HG02642 (cell line): ENCODE results near the gene ARGFX.
"Not testable (repeated sequence)": the region's sequence is repeated elsewhere in the genome, so short reads cannot be mapped to it uniquely, and the experiment has no call there.

Experiments
- ATAC-seq: cut with Tn5 transposase; IDR thresholded peaks from one replicate; pipeline ENCODE4 v1.9.1; 2021; ENCODE audit warnings: mild to moderate bottlenecking; ENCODE audit not compliant: unreplicated experiment, poor library complexity

Gene ARGFX

DNA sequence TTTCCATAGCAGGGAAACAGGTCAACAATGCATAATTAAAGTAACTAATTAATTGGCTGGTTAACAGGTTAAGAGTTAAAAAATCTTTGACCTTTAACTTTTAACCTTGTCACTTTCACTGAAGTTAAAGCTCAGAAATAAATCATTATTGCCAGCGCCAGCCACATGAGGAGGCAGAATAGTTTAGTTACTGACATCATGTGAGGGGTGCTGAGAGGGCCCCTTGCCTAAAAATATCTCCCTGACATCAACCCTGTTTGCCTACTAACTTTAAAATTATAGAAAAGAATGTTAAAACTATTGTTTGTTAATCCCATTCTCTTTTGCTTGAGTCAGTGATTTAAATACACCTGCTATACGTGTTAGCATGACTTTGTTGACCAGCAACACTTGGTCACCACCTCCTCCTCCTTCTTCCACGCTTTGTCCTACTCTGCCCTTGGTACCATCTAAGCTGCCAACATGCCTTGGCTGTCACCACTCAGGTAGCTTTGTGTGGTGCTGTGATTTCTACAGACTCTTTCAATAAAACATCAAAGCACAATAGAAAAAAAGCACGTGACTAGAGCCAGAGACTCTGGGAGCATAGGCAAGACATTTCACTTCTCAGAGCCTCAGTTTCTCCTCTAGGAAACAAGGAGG is 28.1 kb downstream of the ARGFX start:
- no peak for ATAC-seq

GRCh38 chr3:121598564-121598963 is 30.8 kb downstream of the ARGFX start:
- ATAC-seq, result no peak

DNA sequence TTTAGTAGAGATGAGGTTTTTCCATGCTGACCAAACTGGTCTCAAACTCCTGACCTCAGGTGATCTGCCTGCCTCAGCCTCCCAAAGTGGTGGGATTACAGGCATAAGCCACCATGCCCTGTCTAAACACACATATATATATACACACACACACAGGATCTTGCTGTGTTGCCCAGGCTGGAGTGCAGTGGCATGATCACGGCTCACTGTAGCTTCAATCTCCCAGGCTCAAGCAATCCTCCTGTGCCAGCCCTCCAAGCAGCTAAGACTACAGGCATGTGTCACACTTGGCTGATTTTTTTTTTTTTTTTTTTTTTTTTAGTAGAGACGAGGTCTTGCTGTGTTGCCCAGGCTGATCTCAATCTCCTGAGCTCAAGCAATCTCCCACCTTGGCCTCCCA is 32.2 kb downstream of the ARGFX start:
- not testable (repeated sequence) for ATAC-seq

GRCh38 chr3:121601212-121601812 is 33.6 kb downstream of the ARGFX start:
- no peak for ATAC-seq

GRCh38 chr3:121604759-121605158 is 37.0 kb downstream of the ARGFX start:
- no peak for ATAC-seq

DNA sequence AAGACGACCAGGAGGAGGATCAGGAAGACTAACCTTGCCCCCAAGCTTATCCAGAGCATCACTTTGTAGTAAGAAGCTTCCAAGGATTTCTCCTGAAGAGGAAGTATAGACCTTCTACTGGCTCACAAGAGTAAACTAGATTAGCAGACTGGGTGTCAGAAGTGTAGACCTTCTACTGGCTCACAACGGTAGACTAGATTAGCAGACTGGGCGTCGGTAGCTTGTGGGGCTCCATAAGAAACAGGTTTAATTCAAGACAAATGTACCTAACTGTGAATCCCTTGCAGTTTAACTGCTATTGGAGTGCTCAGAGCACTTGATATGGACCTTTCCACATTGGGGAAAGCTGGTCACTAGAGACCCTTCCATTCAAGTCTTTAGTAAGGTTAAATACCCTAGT is 38.4 kb downstream of the ARGFX start:
- no peak for ATAC-seq
